C4-2B (cell line): ENCODE results near the gene CFDP1.

Experiments
- H3K27ac ChIP-seq: fragments of 450-650 bp; 2 replicates; pipeline ENCODE4 v1.5.1; 2017
- CTCF ChIP-seq: fragments of 450-650 bp; conservative IDR thresholded peaks from 2 replicates; pipeline ENCODE4 v1.5.1; 2017; ENCODE audit warnings: mild to moderate bottlenecking
- ZFX ChIP-seq: fragments of 450-650 bp; IDR thresholded peaks from 2 replicates; pipeline ENCODE4 v1.6.1; 2017

Gene CFDP1

DNA sequence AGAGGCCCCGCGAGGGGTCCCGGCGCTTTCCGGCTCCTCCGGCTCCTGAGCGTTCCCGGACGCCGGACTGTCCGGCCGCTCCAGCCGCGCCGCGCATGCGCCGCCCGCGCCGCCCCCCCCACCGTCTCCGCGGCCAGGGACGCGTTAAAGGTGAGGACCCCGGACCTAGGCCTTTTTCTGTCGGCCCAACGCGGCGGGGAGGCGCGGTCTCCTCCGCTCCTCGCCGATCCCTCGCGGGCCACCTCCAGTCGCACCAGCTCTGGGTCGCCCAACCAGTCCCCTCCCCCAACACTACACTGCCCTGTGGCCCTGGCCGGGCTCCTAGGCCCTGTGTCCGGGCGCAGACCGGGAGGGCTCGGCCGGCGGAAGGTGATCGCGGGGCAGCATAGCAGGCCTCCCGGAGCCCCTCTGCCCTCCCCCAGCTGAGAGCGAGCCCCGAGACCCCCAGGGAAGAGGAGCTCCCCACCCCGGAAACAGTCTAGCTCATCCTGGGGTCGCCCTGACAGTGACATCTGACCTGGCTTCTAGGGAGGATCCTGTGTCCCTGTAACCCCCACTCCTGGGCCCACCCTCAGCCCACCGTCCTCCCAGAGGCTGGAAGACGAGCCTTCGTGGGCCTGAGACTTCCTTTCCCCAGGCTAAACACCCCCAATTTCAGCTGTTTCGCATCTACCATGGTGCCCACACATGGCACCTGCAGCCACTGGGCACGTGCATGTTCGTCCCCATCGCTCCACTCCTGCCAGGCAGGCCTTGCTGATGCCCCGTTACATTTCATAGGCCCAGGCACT is 167.2 kb downstream of the CFDP1 start:
- peak overlapping the region; percentile 99 for H3K27ac ChIP-seq
- peak; percentile 78; the same call in 1 of the 2 replicates for TF ChIP-seq ZFX
- TF ChIP-seq CTCF: no peak

DNA sequence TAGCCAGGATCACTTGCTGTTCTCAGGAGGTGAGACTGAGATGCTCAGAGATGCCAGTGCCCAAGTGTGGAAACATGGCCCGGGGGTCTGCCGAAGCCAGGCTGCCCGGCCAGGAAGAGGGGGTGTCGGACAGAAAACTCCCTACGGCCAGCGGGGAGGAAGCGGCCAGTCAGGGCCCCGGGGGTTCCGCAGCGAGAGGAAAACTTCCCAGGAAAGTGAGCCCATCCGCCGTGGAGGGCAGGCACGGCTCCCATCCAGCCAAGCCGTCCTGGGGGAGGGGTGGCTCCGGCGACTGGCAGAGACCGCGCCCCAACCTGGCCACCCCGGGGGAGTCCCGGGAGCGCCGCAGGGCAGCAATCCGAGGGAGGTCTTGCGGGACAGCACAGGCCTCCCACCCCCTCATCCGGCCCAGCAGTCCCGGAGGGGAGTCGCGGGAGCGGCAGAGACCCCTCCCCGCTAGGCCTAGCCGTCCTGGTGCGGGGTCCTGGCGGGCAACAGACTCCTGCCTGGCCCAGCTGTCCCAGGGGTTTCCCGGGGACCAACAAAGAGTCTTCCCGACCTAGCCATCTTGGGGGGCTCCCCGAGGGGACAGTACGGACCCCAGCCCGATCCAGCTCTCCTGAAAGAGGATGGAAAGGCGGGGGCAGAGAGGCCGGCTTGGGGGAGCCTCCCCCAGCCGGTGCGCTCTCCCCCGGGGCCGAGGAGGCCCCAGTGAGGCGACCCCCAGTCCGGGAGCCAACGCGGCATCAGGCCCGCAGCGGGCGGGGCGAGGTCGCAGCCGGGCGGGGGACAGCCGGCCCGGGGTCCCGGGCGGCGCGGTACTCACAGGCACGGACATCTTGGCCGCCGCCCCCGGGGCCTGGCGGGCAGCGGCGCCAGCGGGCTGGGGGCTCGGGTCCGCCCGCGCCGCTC is 168.0 kb downstream of the CFDP1 start:
- H3K27ac ChIP-seq: peak overlapping the region; percentile 99
- TF ChIP-seq CTCF (no peak), ZFX (0 out of 2 replicates have a peak, but pooled peaks have one; percentile 45)

GRCh38 chr16:75264457-75264998 is 168.8 kb downstream of the CFDP1 start:
- peak overlapping the region; percentile 99 for H3K27ac ChIP-seq
- TF ChIP-seq ZFX (no peak), CTCF (no peak)

DNA sequence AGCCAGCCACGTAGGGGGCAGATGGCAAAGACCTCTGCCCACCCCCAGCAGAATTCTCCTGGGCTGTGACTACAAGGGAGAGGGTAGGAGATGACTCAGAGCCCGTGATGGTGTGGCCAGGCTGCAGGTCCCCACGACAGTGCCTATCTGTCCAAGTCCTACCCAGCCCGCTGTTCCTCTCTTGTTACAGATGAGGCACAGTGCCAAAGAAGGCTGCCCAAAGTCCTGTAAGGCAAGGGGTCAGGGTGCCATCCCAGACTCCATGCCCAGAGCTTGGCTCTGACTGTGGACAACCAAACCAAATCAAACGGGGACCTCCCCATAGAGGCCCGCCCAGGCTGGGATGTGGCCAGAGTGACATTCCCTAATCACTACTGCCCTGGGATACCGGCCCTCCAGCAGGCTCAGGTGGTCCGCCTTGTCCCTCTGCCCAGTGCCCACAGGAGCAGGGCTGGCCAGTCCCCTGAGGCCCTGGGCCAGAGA is 169.3 kb downstream of the CFDP1 start:
- no peak for TF ChIP-seq ZFX
- no peak for TF ChIP-seq CTCF

DNA sequence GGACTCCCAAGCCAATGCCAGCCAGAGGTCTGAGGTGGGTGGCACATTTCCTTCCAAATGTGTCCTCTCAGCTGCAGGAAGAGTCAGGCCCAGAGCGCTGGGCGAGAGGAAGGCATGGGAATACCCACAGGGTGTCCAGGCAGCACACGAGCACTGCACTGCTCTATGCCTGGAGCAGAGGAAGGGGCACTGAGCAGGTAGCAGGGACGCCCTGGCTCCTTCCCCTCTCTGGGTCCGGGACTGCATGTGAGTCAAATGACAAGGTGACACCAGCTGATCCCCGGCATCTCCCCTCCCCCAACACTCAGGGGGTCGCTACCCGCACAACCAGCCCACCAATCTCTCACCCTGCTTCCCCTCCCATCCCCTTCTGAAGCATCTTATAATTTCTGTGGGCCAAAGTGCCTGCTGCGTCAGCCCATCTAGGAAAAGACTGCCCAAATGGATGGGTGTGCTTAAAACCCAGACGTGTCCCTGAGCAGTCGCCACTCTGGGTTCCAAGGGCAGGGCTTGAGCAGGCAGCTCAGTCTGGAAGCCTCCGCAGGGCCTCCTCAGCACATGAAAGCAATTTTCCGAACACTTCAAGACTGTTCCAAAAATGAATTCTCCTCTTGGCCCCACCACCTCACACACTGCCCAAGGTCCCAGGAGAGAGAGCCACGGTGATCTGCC is 169.9 kb downstream of the CFDP1 start:
- H3K27ac ChIP-seq: peak overlapping the region; percentile 99
- TF ChIP-seq CTCF (no peak), ZFX (no peak)

More for the DNA sequence above, 169.3 kb downstream of the CFDP1 start:
- H3K27ac ChIP-seq: peak overlapping the region; percentile 99

- H3K27ac ChIP-seq: peak overlapping the region; percentile 99
- no peak for TF ChIP-seq CTCF
- TF ChIP-seq ZFX: no peak
Observed at GRCh38 chr16:75262800-75263127, 170.5 kb downstream of the CFDP1 start.
